ENCODE data around the gene PLD3. TPM values are rescaled to one million over a fixed set of nuclear protein-coding genes. Genes with fewer than 3 reads are reported as not detected.

PLD3 gene
- polyA plus RNA-seq, 1 donor (not counting 4 experiments of a cell fraction or from before 2014, with no cell fraction given) = 102 TPM

DNA sequence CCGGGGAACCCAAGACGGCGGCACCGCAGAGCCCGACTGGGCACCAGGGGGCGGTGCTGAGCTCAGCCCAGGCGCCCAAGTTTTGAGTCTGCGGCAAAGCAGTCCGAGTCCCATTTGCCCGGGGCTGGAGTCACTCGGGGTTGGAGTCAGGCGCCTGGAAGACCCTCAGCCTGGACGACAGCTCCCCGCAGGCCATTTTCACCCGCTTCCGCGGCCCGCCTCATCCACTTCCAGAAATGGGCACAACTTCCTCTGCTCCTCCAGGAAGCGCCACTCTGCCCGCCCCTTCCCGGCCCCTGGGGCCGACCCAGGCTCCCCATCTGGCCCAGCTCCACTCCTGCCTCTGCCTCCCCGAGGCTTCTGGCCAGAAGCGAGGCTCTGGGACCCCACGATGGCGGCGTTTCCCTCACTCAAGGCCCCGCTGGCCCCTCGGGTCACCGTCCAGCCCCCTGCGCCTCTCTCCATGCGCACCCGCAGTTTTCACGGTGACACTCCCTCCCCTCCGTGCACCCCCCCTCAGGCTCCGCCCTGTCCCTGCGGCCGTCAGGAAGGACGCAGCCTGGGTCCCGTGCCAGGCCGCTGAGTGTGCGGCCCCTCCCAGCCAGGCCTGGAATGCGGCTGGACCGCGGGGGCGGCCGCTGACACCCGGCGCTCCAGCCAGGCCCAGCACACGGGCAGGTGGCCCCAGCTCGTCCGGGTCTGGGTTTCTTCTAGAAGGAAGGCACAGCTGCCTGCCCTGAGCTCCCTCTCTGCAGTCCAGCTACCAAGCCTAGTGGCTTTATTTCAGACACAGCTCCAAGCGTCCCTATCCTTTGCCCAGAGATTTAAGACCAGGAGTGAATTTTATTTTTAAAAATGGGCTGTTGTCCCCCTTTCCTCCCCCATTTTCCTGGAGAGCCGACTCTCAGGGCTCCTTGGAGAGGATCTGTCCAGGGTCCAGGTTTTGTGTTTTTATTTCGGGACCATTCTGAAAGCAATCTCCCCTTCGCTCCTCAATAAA is 72.6 kb downstream of the PLD3 start:
- FAIRE-seq (no peak), DNase-seq (ENCODE audit: low read depth, low spot score) (no peak)
- no peaks in the 10 kb centered on the region for H3K9me1 ChIP-seq (ENCODE audit: control insufficient read depth, extremely low read depth, insufficient read depth, low read length)
- peaks cover 0 to 6% of the 10 kb centered on the region in 2 experiments for H3K36me3 ChIP-seq (ENCODE audit: control insufficient read depth in 2 of 2, extremely low read depth in 1 of 2, insufficient read depth in 2 of 2, low read length in 2 of 2)
- H3K79me2 ChIP-seq (ENCODE audit: control insufficient read depth, insufficient read depth, low read length) = peaks cover 28% of the 10 kb centered on the region
- H3K4me2 ChIP-seq (ENCODE audit: control insufficient read depth, extremely low read depth, insufficient read depth, low read depth, low read length) = peak overlapping the region; percentile 96
- dilution Hi-C loops (cut with MboI; ENCODE audit: extremely low pct_ligation_motif_present, low sequenced_read_pairs) = no loop called here
- H3K4me3 ChIP-seq (ENCODE audit: control insufficient read depth in 2 of 3, extremely low read depth in 1 of 3, insufficient read depth in 2 of 3, low read depth in 1 of 3, low read length in 3 of 3) = peak overlapping the region; percentile 46 to 77 (median 75)
- H4K20me1 ChIP-seq (ENCODE audit: control insufficient read depth, extremely low read depth, insufficient read depth, low read length) = no peaks in the 10 kb centered on the region
- peak overlapping the region; percentile 85 for H2AFZ ChIP-seq (ENCODE audit: control insufficient read depth, low read length)
- peaks cover 10% of the 10 kb centered on the region for H3K4me1 ChIP-seq (ENCODE audit: control insufficient read depth, extremely low read depth, insufficient read depth, low read length)
- H3K27ac ChIP-seq (ENCODE audit: control insufficient read depth, insufficient read depth, low read length) = peak overlapping the region; percentile 90
- H3K9me3 ChIP-seq (ENCODE audit: control insufficient read depth, low read depth, low read length) = no peaks in the 10 kb centered on the region
- no peak for TF ChIP-seq EZH2 (IDR thresholded peaks at IDR 0.05; ENCODE audit: low read length)
- TF ChIP-seq, protein P1, sequence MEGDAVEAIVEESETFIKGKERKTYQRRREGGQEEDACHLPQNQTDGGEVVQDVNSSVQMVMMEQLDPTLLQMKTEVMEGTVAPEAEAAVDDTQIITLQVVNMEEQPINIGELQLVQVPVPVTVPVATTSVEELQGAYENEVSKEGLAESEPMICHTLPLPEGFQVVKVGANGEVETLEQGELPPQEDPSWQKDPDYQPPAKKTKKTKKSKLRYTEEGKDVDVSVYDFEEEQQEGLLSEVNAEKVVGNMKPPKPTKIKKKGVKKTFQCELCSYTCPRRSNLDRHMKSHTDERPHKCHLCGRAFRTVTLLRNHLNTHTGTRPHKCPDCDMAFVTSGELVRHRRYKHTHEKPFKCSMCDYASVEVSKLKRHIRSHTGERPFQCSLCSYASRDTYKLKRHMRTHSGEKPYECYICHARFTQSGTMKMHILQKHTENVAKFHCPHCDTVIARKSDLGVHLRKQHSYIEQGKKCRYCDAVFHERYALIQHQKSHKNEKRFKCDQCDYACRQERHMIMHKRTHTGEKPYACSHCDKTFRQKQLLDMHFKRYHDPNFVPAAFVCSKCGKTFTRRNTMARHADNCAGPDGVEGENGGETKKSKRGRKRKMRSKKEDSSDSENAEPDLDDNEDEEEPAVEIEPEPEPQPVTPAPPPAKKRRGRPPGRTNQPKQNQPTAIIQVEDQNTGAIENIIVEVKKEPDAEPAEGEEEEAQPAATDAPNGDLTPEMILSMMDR (optimal IDR thresholded peaks at IDR 0.05 in 1 of 3, IDR thresholded peaks at IDR 0.05 in 1 of 3, conservative IDR thresholded peaks at IDR 0.05 in 1 of 3; ENCODE audit: extremely low read depth in 1 of 3, insufficient read depth in 2 of 3, low read length in 3 of 3) = peak; percentile 75 to 99 (median 80)
- peak overlapping the region; percentile 86 for H3K9ac ChIP-seq (ENCODE audit: control insufficient read depth, extremely low read depth, insufficient read depth, low read length)
- no peaks in the 10 kb centered on the region for H3K27me3 ChIP-seq (ENCODE audit: control insufficient read depth, extremely low read depth, insufficient read depth, low read length)

DNA sequence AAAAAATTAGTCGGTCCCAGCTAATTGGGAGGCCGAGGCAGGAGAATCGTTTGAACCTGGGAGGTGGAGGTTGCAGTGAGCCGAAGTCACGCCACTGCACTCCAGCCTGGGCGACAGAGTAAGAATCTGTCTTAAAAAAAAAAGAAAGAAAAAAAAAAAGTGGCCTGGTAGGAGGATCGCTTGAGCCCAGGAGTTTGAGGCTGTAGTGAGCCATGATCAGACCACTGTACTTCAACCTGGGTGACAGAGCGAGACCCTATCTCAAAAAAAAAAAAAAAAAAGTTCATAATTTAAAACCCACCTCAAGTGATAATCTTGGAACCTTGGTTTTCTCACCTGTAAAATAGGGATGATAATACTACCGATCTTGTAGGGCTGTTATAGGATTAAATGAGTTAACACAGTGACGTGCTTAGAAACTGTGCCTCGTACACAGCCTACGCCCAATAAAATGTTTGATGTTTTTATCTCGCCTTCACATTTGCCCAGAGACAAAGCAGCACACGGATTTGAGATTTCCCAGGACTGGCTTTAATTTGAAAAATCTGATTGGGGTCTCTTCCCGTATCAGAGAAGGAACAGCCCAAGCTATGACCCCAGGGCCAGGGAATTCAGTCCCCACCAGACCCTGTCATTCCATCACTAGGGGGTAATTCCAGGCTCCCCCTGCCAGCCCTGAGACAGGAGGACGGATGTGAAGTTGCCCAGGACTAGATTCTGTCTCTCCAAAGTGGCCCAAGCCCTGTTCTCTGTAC is 73.7 kb downstream of the PLD3 start:
- dilution Hi-C loops (cut with MboI; ENCODE audit: extremely low pct_ligation_motif_present, low sequenced_read_pairs) = no loop called here
- no peak for TF ChIP-seq EZH2 (IDR thresholded peaks at IDR 0.05; ENCODE audit: low read length)
- TF ChIP-seq, protein P1 (optimal IDR thresholded peaks at IDR 0.05 in 1 of 3, IDR thresholded peaks at IDR 0.05 in 1 of 3, conservative IDR thresholded peaks at IDR 0.05 in 1 of 3; ENCODE audit: extremely low read depth in 1 of 3, insufficient read depth in 2 of 3, low read length in 3 of 3) = no peak
- Histone ChIP-seq H3K27ac (ENCODE audit: control insufficient read depth, insufficient read depth, low read length) (peak overlapping the region; percentile 90), H3K4me2 (ENCODE audit: control insufficient read depth, extremely low read depth, insufficient read depth, low read depth, low read length) (peak overlapping the region; percentile 96), H3K27me3 (ENCODE audit: control insufficient read depth, extremely low read depth, insufficient read depth, low read length) (no peaks in the 10 kb centered on the region), H2AFZ (ENCODE audit: control insufficient read depth, low read length) (no peak overlapping the region), H3K79me2 (ENCODE audit: control insufficient read depth, insufficient read depth, low read length) (peaks cover 28% of the 10 kb centered on the region), H4K20me1 (ENCODE audit: control insufficient read depth, extremely low read depth, insufficient read depth, low read length) (no peaks in the 10 kb centered on the region), H3K9me1 (ENCODE audit: control insufficient read depth, extremely low read depth, insufficient read depth, low read length) (no peaks in the 10 kb centered on the region), H3K9ac (ENCODE audit: control insufficient read depth, extremely low read depth, insufficient read depth, low read length) (peak overlapping the region; percentile 86), H3K9me3 (ENCODE audit: control insufficient read depth, low read depth, low read length) (no peaks in the 10 kb centered on the region), H3K4me3 (ENCODE audit: control insufficient read depth in 2 of 3, extremely low read depth in 1 of 3, insufficient read depth in 2 of 3, low read depth in 1 of 3, low read length in 3 of 3) (no peak overlapping the region), H3K4me1 (ENCODE audit: control insufficient read depth, extremely low read depth, insufficient read depth, low read length) (peaks cover 7% of the 10 kb centered on the region), H3K36me3 (ENCODE audit: control insufficient read depth in 2 of 2, extremely low read depth in 1 of 2, insufficient read depth in 2 of 2, low read length in 2 of 2) (peaks cover 0 to 6% of the 10 kb centered on the region in 2 experiments)
- DNase-seq (ENCODE audit: low read depth, low spot score) (no peak), FAIRE-seq (no peak)
